C4-2B (cell line): ENCODE data around the gene SNF8.
A peak's percentile ranks its signal among the peaks of the same experiment; 100 is the strongest.

Source experiments
- H3K27ac ChIP-seq: fragments of 450-650 bp; 2 replicates; pipeline ENCODE4 v1.5.1; 2017
- ZFX ChIP-seq: fragments of 450-650 bp; IDR thresholded peaks from 2 replicates; pipeline ENCODE4 v1.6.1; 2017
- TF ChIP-seq, protein P1 (sequence below): fragments of 450-650 bp; conservative IDR thresholded peaks from 2 replicates; pipeline ENCODE4 v1.5.1; 2017; ENCODE audit warnings: mild to moderate bottlenecking

The SNF8 gene

DNA sequence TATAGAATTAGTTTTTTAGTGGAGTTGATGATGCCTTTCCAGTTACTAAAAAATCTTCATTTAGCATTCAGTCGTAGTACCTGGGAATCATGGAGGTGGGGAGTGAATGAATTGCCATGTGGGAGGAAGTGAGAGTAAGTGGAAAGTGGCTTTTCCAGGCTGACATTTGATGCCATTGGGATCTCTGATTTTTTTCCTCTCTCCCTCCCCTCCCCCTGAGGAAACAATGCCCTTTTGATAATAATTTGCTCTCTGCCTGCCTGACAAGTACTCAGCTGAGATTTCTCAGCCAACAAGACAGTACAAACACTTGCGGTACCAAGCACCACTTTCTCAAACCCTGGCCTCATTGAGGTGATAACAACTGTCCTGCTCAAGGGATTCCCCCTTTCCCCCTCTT is 34.3 kb downstream of the SNF8 start:
- no peak overlapping the region; the same call in 1 of the 2 replicates for H3K27ac ChIP-seq
- TF ChIP-seq, protein P1, sequence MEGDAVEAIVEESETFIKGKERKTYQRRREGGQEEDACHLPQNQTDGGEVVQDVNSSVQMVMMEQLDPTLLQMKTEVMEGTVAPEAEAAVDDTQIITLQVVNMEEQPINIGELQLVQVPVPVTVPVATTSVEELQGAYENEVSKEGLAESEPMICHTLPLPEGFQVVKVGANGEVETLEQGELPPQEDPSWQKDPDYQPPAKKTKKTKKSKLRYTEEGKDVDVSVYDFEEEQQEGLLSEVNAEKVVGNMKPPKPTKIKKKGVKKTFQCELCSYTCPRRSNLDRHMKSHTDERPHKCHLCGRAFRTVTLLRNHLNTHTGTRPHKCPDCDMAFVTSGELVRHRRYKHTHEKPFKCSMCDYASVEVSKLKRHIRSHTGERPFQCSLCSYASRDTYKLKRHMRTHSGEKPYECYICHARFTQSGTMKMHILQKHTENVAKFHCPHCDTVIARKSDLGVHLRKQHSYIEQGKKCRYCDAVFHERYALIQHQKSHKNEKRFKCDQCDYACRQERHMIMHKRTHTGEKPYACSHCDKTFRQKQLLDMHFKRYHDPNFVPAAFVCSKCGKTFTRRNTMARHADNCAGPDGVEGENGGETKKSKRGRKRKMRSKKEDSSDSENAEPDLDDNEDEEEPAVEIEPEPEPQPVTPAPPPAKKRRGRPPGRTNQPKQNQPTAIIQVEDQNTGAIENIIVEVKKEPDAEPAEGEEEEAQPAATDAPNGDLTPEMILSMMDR, result no peak
- TF ChIP-seq ZFX, result no peak

DNA sequence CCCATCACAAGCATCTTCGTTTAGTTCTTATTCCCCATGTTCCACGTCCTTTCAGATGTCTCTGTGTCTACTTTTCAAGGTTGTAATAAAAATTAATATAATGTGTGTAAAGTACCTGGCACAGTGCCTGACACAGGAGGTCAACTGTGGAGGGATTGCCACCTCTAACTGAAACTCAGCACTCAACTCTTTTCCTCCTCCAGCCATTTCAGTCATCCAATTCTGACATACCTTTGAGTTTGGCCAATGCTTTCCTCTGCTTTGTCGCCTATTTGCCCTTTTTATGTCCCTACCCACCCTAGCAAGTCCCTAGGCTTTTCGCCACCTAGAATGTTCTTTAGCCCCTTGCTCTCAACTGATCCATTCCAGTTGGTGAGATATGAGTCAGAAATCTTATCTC is 34.9 kb downstream of the SNF8 start:
- TF ChIP-seq, protein P1, result no peak
- TF ChIP-seq ZFX, result no peak
- no peak overlapping the region; the same call in 1 of the 2 replicates for H3K27ac ChIP-seq

DNA sequence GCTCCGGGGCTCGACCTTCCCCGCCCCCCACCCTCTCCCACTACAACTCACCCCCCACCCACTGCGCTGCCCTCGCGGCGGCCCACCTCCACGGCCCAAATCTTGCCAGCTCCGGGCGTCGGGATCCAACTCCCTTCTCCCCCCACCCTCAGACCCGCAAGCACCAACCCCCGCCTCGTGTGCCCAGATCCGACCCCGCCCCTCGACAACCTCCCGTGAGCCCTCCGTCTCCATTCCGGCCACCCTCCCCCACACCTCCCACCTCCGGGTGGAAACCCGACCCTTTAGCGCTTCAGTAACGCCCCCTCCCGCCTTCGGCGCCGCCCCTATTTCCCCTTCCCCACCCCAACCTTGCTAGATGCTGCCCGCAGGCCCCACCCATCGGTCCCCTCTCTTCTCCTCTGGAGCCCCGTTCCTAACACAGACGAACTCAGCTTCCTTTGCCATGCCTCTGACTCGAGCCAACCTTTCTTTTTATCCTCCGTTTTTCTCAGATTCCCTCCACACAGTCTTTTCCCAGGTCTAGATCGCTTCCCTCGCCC is 35.7 kb downstream of the SNF8 start:
- H3K27ac ChIP-seq, result peak overlapping the region; percentile 90
- TF ChIP-seq ZFX, result no peak
- TF ChIP-seq, protein P1, result no peak

DNA sequence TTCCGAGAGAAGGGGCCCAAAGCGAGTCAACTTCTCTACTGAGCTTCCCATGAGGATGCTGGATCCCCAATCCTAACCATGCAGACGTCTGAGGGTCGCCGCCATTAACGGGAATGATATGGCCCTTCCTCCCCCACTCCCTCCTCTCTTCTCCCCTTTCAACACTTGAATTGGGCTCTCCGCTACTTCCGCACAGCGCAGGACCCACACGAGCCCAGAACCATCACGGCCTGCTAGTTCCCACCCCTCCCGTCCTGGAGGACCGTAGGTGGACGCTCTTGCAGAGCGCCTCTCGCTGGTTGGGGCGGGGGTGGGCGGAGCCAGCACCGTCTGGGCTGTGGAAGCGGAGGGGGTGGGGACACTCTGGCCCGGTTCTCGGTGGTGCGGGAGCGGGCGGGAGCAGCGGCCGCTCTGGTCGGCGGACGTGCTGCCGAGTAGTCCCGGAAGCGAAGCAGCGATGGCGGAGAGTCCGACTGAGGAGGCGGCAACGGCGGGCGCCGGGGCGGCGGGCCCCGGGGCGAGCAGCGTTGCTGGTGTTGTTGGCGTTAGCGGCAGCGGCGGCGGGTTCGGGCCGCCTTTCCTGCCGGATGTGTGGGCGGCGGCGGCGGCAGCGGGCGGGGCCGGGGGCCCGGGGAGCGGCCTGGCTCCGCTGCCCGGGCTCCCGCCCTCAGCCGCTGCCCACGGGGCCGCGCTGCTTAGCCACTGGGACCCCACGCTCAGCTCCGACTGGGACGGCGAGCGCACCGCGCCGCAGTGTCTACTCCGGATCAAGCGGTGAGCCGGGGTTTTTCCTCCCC is 36.4 kb downstream of the SNF8 start, which contains the start of gene UBE2Z:
TSS of gene UBE2Z (plus strand) at position 361 of the 797 bp plus-strand sequence. CDS start at position 458, 97 bp downstream.
- H3K27ac ChIP-seq, result peak within 1 kb of the TSS; percentile 90
- TF ChIP-seq, protein P1, result peak; percentile 70; the same call in 1 of the 2 replicates
- peak; percentile 69 for TF ChIP-seq ZFX

DNA sequence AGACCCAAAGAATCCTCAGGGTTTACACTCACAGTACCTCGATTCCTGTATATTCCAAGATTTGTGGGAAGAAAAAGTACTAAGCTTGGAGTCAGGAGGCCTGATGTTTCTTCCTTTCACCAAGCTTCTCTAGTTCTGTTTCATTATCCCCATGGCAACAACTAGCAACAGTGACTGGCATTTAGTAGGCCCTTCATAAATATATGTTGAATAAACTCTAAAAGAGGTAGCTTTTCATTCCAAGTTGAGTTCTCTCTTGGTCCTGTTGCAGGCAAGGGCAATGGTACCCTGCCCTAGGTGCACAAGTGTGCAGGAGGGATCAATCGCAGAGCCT is 37.0 kb downstream of the SNF8 start:
- no peak for TF ChIP-seq ZFX
- TF ChIP-seq, protein P1, result no peak
- H3K27ac ChIP-seq, result peak overlapping the region; percentile 90

DNA sequence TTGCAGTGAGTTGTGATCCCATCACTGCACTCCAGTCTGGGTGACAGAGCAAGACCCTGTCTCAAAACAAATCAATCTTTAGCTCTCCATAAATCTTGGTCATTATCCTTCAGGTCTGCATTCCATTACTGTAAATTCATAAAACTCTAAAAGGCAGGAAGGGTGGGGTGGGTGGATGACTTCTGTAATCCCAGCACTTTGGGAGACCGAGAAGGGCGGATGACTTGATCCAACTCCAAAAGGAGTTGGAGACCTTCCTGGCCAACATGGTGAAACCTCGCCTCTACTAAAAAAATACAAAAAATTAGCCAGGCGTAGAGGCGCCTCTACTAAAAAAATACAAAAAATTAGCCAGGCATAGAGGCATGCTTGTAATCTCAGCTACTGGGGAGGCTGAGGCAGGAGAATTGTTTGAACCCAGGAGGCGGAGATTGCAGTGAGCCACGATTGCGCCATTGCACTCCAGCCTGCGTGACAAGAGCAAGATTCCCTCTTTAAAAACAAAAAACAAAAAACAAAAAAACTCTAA is 38.6 kb downstream of the SNF8 start:
- TF ChIP-seq, protein P1, result no peak
- TF ChIP-seq ZFX, result no peak
- no peak overlapping the region for H3K27ac ChIP-seq

DNA sequence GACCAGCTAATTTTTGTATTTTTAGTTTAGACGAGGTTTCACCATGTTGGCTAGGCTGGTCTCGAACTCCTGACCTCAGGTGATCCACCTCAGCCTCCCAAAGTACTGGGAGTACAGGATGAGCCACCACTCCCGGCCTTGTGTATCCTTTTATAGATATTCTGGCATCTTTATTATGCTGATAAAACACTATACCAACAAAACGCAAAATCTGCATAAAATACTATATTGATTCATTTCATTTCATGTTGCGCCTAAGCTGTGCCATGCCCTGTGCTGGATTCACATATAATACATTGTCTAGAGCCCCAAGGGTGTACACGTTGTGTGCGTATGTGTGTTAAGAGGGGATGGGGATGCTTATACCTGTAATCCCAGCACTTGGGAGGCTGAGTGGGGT is 40.2 kb downstream of the SNF8 start:
- TF ChIP-seq ZFX, result no peak
- TF ChIP-seq, protein P1, result no peak
- no peak overlapping the region for H3K27ac ChIP-seq
